ENCODE results near the gene PDCD5. TPM values are rescaled to one million over a fixed set of nuclear protein-coding genes. Genes with fewer than 3 reads are reported as not detected.

PDCD5 gene
- polyA plus RNA-seq (2013, experiment 1 of 2), result 391 TPM
- polyA plus RNA-seq (2013, experiment 2 of 2), result 407 TPM

- whole genome bisulfite sequencing, result under 1% methylated on average over 72 of the region's 81 CpGs
- Histone ChIP-seq H3K4ac (ENCODE audit: low read depth in 1 of 2, low read length in 2 of 2) (peak within 1 kb of the TSS; percentile 71 to 93), H3K18ac (ENCODE audit: low read depth in 1 of 2, low read length in 2 of 2) (peak within 1 kb of the TSS; percentile 92 to 97), H3K23ac (ENCODE audit: low read length in 2 of 2) (peak within 1 kb of the TSS in 1 of 2 experiments; percentile 96), H3K4me2 (ENCODE audit: low read length, poor library complexity, severe bottlenecking) (peak within 1 kb of the TSS; percentile 79), H3K27ac (ENCODE audit: low read length, poor library complexity, severe bottlenecking) (peak within 1 kb of the TSS; percentile 3), H3K4me3 (ENCODE audit: insufficient read depth in 1 of 2, low read depth in 1 of 2, low read length in 2 of 2) (peak within 1 kb of the TSS; percentile 96 to 97), H2BK5ac (ENCODE audit: low read depth, low read length, poor library complexity, severe bottlenecking) (peak within 1 kb of the TSS; percentile 86), H3K79me1 (replicated peaks; ENCODE audit: low read length, poor library complexity, severe bottlenecking) (peaks cover 26% of the 10 kb centered on the region), H4K91ac (ENCODE audit: low read length) (peak within 1 kb of the TSS; percentile 86), H2AK5ac (ENCODE audit: low read length, severe bottlenecking) (no peak within 1 kb of the TSS), H3K9ac (ENCODE audit: low read length) (peak within 1 kb of the TSS; percentile 94), H3K9me3 (ENCODE audit: control insufficient read depth, low read length) (no peaks in the 10 kb centered on the region), H2AFZ (ENCODE audit: low read depth, low read length) (peak within 1 kb of the TSS; percentile 82), H3K36me3 (ENCODE audit: control insufficient read depth in 1 of 2, insufficient read depth in 2 of 2, low read depth in 1 of 2, low read length in 2 of 2) (peaks cover 10 to 36% of the 10 kb centered on the region in 2 experiments), H3K27me3 (ENCODE audit: control insufficient read depth in 1 of 2, insufficient read depth in 1 of 2, low read length in 2 of 2) (no peaks in the 10 kb centered on the region), H2BK12ac (ENCODE audit: low read length in 2 of 2) (peak within 1 kb of the TSS in 1 of 2 experiments; percentile 78), H3K4me1 (ENCODE audit: control insufficient read depth, insufficient read depth, low read depth, low read length) (peaks cover 3% of the 10 kb centered on the region), H3K14ac (ENCODE audit: low read length in 2 of 2) (peak within 1 kb of the TSS; percentile 57 to 97), H2BK15ac (ENCODE audit: low read depth, poor library complexity, severe bottlenecking) (peak within 1 kb of the TSS; percentile 80), H2BK120ac (ENCODE audit: low read depth, low read length) (peak within 1 kb of the TSS; percentile 85), H4K8ac (ENCODE audit: low read length) (peak within 1 kb of the TSS; percentile 91)
- peak; percentile 92 for DNase-seq
Measured at GRCh38 chr19:32580901-32581704, at the start of gene PDCD5. Gene PDCD5, plus strand, starts transcription at chr19:32581190. Its CDS starts 72 bp downstream, at chr19:32581262.

- no peaks in the 10 kb centered on the region for H3K27me3 ChIP-seq (ENCODE audit: control insufficient read depth in 1 of 2, insufficient read depth in 1 of 2, low read length in 2 of 2)
- H3K79me1 ChIP-seq (replicated peaks; ENCODE audit: low read length, poor library complexity, severe bottlenecking), result no peaks in the 10 kb centered on the region
- no peak overlapping the region for H3K18ac ChIP-seq (ENCODE audit: low read depth in 1 of 2, low read length in 2 of 2)
- H3K27ac ChIP-seq (ENCODE audit: low read length, poor library complexity, severe bottlenecking), result no peak overlapping the region
- no peaks in the 10 kb centered on the region for H3K36me3 ChIP-seq (ENCODE audit: control insufficient read depth in 1 of 2, insufficient read depth in 2 of 2, low read depth in 1 of 2, low read length in 2 of 2)
- H3K4me3 ChIP-seq (ENCODE audit: insufficient read depth in 1 of 2, low read depth in 1 of 2, low read length in 2 of 2), result no peak overlapping the region
- no peak overlapping the region for H3K23ac ChIP-seq (ENCODE audit: low read length in 2 of 2)
- no peak overlapping the region for H2BK15ac ChIP-seq (ENCODE audit: low read depth, poor library complexity, severe bottlenecking)
- H4K91ac ChIP-seq (ENCODE audit: low read length), result no peak overlapping the region
- H3K4me2 ChIP-seq (ENCODE audit: low read length, poor library complexity, severe bottlenecking), result no peak overlapping the region
- no peak overlapping the region for H3K9ac ChIP-seq (ENCODE audit: low read length)
- H3K4me1 ChIP-seq (ENCODE audit: control insufficient read depth, insufficient read depth, low read depth, low read length), result no peaks in the 10 kb centered on the region
- H2AK5ac ChIP-seq (ENCODE audit: low read length, severe bottlenecking), result no peak overlapping the region
- no peak overlapping the region for H4K8ac ChIP-seq (ENCODE audit: low read length)
- H2BK5ac ChIP-seq (ENCODE audit: low read depth, low read length, poor library complexity, severe bottlenecking), result no peak overlapping the region
- no peak overlapping the region for H2AFZ ChIP-seq (ENCODE audit: low read depth, low read length)
- WGBS, result 82% methylated on average over 3 of the region's 3 CpGs
- no peak overlapping the region for H3K4ac ChIP-seq (ENCODE audit: low read depth in 1 of 2, low read length in 2 of 2)
- H2BK12ac ChIP-seq (ENCODE audit: low read length in 2 of 2), result no peak overlapping the region
- peaks cover 10% of the 10 kb centered on the region for H3K9me3 ChIP-seq (ENCODE audit: control insufficient read depth, low read length)
- H3K14ac ChIP-seq (ENCODE audit: low read length in 2 of 2), result no peak overlapping the region
- no peak overlapping the region for H2BK120ac ChIP-seq (ENCODE audit: low read depth, low read length)
- no peak for DNase-seq
Measured at GRCh38 chr19:32532233-32532632, 48.8 kb upstream of the PDCD5 start.

GRCh38 chr19:32537580-32537979 is 43.4 kb upstream of the PDCD5 start:
- H3K14ac ChIP-seq (ENCODE audit: low read length in 2 of 2), result no peak overlapping the region

GRCh38 chr19:32539240-32539916 is 41.6 kb upstream of the PDCD5 start:
- H3K18ac ChIP-seq (ENCODE audit: low read depth in 1 of 2, low read length in 2 of 2), result no peak overlapping the region
- H3K79me1 ChIP-seq (replicated peaks; ENCODE audit: low read length, poor library complexity, severe bottlenecking), result no peaks in the 10 kb centered on the region
- H2AK5ac ChIP-seq (ENCODE audit: low read length, severe bottlenecking), result no peak overlapping the region
- WGBS, result 84% methylated on average over 12 of the region's 12 CpGs
- peak; percentile 22 for DNase-seq
- H3K27ac ChIP-seq (ENCODE audit: low read length, poor library complexity, severe bottlenecking), result no peak overlapping the region
- H3K9me3 ChIP-seq (ENCODE audit: control insufficient read depth, low read length), result peaks cover 4% of the 10 kb centered on the region
- no peak overlapping the region for H3K9ac ChIP-seq (ENCODE audit: low read length)
- H2BK12ac ChIP-seq (ENCODE audit: low read length in 2 of 2), result no peak overlapping the region
- no peak overlapping the region for H2BK120ac ChIP-seq (ENCODE audit: low read depth, low read length)
- no peak overlapping the region for H2AFZ ChIP-seq (ENCODE audit: low read depth, low read length)
- H2BK15ac ChIP-seq (ENCODE audit: low read depth, poor library complexity, severe bottlenecking), result no peak overlapping the region
- no peaks in the 10 kb centered on the region for H3K36me3 ChIP-seq (ENCODE audit: control insufficient read depth in 1 of 2, insufficient read depth in 2 of 2, low read depth in 1 of 2, low read length in 2 of 2)
- no peak overlapping the region for H3K4ac ChIP-seq (ENCODE audit: low read depth in 1 of 2, low read length in 2 of 2)
- H4K8ac ChIP-seq (ENCODE audit: low read length), result no peak overlapping the region
- H3K4me1 ChIP-seq (ENCODE audit: control insufficient read depth, insufficient read depth, low read depth, low read length), result no peaks in the 10 kb centered on the region
- H3K4me2 ChIP-seq (ENCODE audit: low read length, poor library complexity, severe bottlenecking), result no peak overlapping the region
- H2BK5ac ChIP-seq (ENCODE audit: low read depth, low read length, poor library complexity, severe bottlenecking), result no peak overlapping the region
- H3K27me3 ChIP-seq (ENCODE audit: control insufficient read depth in 1 of 2, insufficient read depth in 1 of 2, low read length in 2 of 2), result no peaks in the 10 kb centered on the region
- no peak overlapping the region for H3K23ac ChIP-seq (ENCODE audit: low read length in 2 of 2)
- no peak overlapping the region for H3K14ac ChIP-seq (ENCODE audit: low read length in 2 of 2)
- H3K4me3 ChIP-seq (ENCODE audit: insufficient read depth in 1 of 2, low read depth in 1 of 2, low read length in 2 of 2), result no peak overlapping the region
- H4K91ac ChIP-seq (ENCODE audit: low read length), result no peak overlapping the region

More at GRCh38 chr19:32537580-32537979, 43.4 kb upstream of the PDCD5 start:
- H3K18ac ChIP-seq (ENCODE audit: low read depth in 1 of 2, low read length in 2 of 2), result no peak overlapping the region
- H3K27ac ChIP-seq (ENCODE audit: low read length, poor library complexity, severe bottlenecking), result no peak overlapping the region
- WGBS, result 84% methylated on average over 4 of the region's 5 CpGs
- no peaks in the 10 kb centered on the region for H3K4me1 ChIP-seq (ENCODE audit: control insufficient read depth, insufficient read depth, low read depth, low read length)
- no peak overlapping the region for H2AFZ ChIP-seq (ENCODE audit: low read depth, low read length)
- H2BK12ac ChIP-seq (ENCODE audit: low read length in 2 of 2), result no peak overlapping the region
- H2BK120ac ChIP-seq (ENCODE audit: low read depth, low read length), result no peak overlapping the region
- H2BK5ac ChIP-seq (ENCODE audit: low read depth, low read length, poor library complexity, severe bottlenecking), result no peak overlapping the region
- no peak overlapping the region for H2AK5ac ChIP-seq (ENCODE audit: low read length, severe bottlenecking)
- H4K91ac ChIP-seq (ENCODE audit: low read length), result no peak overlapping the region
- no peak overlapping the region for H3K4me3 ChIP-seq (ENCODE audit: insufficient read depth in 1 of 2, low read depth in 1 of 2, low read length in 2 of 2)
- no peak overlapping the region for H3K9ac ChIP-seq (ENCODE audit: low read length)
- H3K36me3 ChIP-seq (ENCODE audit: control insufficient read depth in 1 of 2, insufficient read depth in 2 of 2, low read depth in 1 of 2, low read length in 2 of 2), result no peaks in the 10 kb centered on the region
- no peaks in the 10 kb centered on the region for H3K27me3 ChIP-seq (ENCODE audit: control insufficient read depth in 1 of 2, insufficient read depth in 1 of 2, low read length in 2 of 2)
- no peak for DNase-seq
- no peak overlapping the region for H4K8ac ChIP-seq (ENCODE audit: low read length)
- H3K4me2 ChIP-seq (ENCODE audit: low read length, poor library complexity, severe bottlenecking), result no peak overlapping the region
- H3K4ac ChIP-seq (ENCODE audit: low read depth in 1 of 2, low read length in 2 of 2), result no peak overlapping the region
- H3K23ac ChIP-seq (ENCODE audit: low read length in 2 of 2), result no peak overlapping the region
- H3K9me3 ChIP-seq (ENCODE audit: control insufficient read depth, low read length), result peaks cover 4% of the 10 kb centered on the region
- no peaks in the 10 kb centered on the region for H3K79me1 ChIP-seq (replicated peaks; ENCODE audit: low read length, poor library complexity, severe bottlenecking)
- no peak overlapping the region for H2BK15ac ChIP-seq (ENCODE audit: low read depth, poor library complexity, severe bottlenecking)

Measured in mesenchymal stem cell (in vitro differentiated cells and primary cell).